Breast epithelium (tissue), 3 donors: ENCODE measurements around the gene ALDH5A1.

Experiments used
- CTCF ChIP-seq, 3 donors: fragments of 450-650 bp; IDR thresholded peaks; one replicate each; pipeline ENCODE4 v1.5.1; 2016 to 2017; ENCODE audit warnings: antibody characterized with exemption in 3 of 3, mild to moderate bottlenecking in 3 of 3, moderate library complexity in 3 of 3
- POLR2A ChIP-seq: fragments of 450-650 bp; IDR thresholded peaks from one replicate; pipeline ENCODE4 v1.6.1; 2016; ENCODE audit warnings: antibody characterized with exemption, mild to moderate bottlenecking, moderate library complexity
- POLR2AphosphoS5 ChIP-seq, 3 donors: sonication (generic); formaldehyde crosslinking; IDR thresholded peaks; one replicate each; pipeline ENCODE4 v1.6.1; 2017; ENCODE audit warnings: antibody characterized with exemption in 3 of 3

- TF ChIP-seq POLR2A = no peak
- no peak for TF ChIP-seq CTCF (IDR thresholded peaks at IDR 0.05)
- no peak for TF ChIP-seq POLR2AphosphoS5 (IDR thresholded peaks at IDR 0.05)
Measured at GRCh38 chr6:24500683-24501082, 5.9 kb downstream of the ALDH5A1 start.
